HG02610 (cell line): Measurements from ENCODE around the gene ZNF165.
A peak's percentile ranks its signal among the peaks of the same experiment; 100 is the strongest.
"Not testable (repeated sequence)": the region's sequence is repeated elsewhere in the genome, so short reads cannot be mapped to it uniquely, and the experiment has no call there.

Experiments
- ATAC-seq: cut with Tn5 transposase; IDR thresholded peaks from one replicate; pipeline ENCODE4 v1.9.1; 2021; ENCODE audit warnings: mild to moderate bottlenecking, moderate library complexity; ENCODE audit not compliant: unreplicated experiment

Gene ZNF165

GRCh38 chr6:28080381-28080630 is at the start of gene ZNF165:
ZNF165 (plus strand) TSS chr6:28080568; CDS start chr6:28085481, 4,913 bp downstream.
- peak; percentile 15 for ATAC-seq

GRCh38 chr6:28053584-28053983 is 26.8 kb upstream of the ZNF165 start:
- no peak for ATAC-seq

GRCh38 chr6:28060405-28060804 is 20.0 kb upstream of the ZNF165 start:
- no peak for ATAC-seq

DNA sequence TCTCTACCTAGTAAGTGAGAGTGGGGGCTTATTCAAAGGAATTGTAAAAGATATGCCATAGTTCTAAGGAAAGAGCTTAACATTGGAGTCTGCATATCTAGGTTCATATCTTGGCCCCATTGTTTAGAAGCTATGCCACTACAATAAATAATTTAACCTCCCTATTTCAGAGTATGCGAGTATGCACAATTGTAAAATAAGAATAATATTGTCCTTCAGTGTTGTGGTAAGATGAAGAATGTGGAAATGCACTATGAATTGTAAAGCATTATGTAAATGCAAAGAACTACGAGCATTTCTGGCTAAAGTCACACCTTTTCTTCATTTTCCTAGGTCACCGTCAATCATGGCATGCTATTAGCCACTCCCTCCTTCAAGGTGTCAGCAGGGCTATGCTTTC is 16.1 kb upstream of the ZNF165 start:
- ATAC-seq, result no peak

DNA sequence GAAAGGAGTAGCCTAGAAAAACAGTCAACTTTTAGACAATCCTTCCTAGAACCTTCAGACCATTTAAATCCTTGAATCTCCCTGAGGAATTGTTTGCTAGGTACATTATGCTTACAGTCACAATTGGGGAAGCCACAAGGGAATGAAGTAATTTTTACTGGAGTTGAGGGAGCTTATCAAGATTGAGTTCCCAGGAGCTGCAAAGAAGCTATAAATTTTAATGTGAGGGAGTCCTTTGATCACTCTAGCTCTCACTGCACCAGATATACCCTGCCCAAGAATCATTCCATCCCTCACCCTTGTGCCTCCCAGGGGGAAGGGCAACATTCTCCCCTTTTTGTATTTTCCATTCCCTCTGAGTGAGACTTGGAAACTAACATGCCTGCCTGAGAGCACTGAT is 12.3 kb upstream of the ZNF165 start:
- ATAC-seq, result no peak

- not testable (repeated sequence) for ATAC-seq
These were observed 9.4 kb upstream of the ZNF165 start for GRCh38 chr6:28070968-28071367.

DNA sequence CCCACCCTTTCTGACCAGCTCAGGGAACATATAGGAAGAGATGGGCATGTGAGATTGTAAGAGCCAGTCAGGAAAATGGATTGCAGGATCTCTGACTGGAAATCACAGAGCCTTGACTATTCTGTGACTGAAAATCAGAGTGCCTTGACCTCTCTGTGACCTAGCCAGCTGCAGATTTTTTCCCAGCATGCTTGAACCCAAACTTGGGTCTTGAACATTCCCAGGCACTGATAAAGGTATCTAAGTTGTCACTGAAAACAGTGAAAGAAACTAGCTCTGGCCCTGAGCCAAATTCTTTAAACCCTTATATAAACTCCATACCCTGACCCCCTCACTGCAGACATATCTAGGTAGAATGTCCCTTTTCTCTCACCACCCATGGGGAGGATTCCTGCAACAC is 2.3 kb upstream of the ZNF165 start:
- ATAC-seq, result no peak

DNA sequence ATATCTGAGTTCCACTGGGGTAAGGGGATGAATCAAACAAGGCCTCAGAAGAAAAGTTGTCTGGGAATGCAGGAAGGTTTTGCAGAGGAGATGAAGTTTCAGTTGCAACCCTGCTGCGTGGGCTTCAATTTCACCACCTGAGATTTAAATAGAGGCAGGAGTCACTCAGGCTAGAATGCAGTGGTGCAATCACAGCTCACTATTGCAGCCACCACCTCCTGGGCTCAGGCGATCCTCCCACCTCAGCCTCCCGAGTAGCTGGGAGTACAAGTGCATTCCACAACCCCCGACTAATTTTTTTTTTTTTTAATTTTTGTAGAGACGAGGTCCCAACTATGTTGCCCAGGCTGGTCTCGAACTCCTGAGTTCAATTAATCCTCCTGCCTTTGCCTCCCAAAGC is 1.5 kb upstream of the ZNF165 start:
- ATAC-seq, result no peak

- peak; percentile 68 for ATAC-seq
These were observed 490 bp downstream of the ZNF165 start for GRCh38 chr6:28080631-28081485.

GRCh38 chr6:28081486-28081751 is 1.1 kb downstream of the ZNF165 start:
- peak; percentile 48 for ATAC-seq

DNA sequence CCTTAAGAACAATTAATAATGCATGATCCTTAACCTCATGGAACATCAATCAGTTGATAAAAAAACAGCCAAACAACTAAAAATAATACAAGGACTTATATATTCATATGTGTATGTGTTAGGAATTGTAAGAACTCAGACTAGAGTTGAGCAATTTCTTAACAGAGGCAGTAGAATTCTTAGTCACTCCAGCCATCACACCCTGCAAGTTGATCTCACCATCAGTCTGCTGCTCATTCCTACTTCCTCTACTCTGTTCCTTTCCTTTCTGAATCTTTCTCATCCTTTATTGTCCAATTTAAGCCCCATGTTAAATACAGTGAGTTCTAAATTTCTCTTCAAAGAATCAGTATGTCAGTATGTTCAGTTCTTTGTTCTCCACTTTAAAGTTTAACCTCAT is 2.6 kb downstream of the ZNF165 start:
- ATAC-seq, result peak; percentile 32

DNA sequence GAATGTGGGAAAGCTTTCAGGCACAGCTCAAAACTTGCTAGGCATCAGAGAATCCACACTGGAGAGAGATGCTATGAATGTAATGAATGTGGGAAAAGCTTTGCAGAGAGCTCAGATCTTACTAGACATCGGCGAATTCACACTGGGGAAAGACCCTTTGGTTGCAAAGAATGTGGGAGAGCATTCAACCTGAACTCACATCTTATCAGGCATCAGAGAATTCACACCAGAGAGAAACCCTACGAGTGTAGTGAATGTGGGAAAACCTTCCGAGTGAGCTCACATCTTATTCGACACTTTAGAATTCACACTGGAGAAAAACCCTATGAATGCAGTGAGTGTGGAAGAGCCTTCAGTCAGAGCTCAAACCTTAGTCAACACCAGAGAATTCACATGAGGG is 8.7 kb downstream of the ZNF165 start:
- no peak for ATAC-seq

DNA sequence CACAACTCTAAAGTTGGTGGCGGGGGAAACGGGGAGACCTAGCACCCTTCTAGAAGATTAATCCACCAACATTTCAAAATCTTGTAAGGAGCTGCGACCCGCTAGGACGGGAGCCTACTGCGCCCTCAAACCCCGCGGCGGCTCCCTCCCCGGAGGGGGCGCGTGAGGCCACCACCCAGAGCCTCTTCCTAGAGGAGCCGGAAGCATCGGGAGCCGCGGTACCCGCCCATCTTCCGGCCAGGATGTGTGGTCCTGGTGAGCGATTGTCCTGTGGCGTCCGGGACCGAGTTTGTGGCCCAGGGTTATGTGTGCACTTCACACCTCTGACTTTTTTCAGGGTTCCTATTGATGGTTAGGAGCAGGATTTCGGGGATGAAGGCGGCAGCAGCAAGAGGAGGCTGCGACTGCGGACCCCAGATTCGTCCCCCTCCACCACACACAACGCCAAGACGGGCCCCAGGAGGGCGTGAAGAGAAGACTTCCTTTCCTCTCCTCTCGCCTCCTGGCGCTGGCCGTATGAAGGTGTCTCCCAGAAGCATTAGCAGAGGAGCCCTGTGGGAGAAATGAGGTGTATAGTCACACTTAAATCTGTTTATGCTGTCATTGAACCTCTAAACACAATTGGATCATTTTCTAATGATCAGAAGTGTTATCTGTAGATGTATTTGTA is 10.7 kb downstream of the ZNF165 start:
- ATAC-seq, result no peak

- ATAC-seq, result not testable (repeated sequence)
These were observed 21.9 kb downstream of the ZNF165 start for GRCh38 chr6:28102222-28102621.

GRCh38 chr6:28102699-28103098 is 22.3 kb downstream of the ZNF165 start:
- not testable (repeated sequence) for ATAC-seq

DNA sequence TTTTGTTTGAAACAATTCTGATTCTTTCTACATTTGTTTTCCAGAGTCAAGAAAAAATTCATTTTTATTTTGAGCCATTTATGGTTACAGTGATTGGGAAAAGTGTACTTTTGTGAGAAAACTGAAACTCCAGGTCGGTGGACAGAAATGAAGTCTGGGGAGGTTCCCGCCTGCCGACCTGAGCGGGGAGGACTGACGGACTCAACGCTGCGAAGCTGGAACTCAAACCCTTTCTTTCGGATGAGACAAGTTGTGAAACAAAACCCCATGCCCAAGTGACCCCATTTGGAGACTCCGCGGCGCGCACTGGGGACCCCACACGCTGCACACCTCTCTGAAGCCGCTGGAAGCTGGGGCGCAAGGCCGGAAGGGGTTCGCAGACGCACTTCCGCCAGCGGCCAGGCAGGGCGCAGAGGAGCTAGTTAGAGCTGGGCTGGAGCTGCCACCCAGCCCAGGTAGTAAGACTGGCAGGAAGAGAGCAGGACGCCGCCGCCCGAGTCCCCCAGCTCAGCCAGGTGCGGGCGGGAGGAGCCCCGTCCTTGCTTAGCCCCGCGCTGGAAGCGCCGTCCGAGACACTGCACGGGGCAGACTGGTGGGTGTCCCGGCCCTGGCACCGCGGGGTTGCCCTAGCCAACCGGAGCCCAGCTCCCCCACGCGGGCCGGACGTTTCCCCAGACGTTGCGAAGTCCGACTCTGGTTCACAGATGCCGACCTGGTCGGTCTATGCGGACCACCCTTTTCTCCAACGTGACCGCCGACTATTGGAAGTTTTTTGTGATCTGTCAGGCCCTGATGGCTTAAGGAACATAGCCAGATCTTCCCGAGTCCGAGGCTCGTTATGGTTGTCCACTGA is 24.2 kb downstream of the ZNF165 start:
- peak; percentile 99 for ATAC-seq

- ATAC-seq, result no peak
These were observed 24.9 kb downstream of the ZNF165 start for GRCh38 chr6:28105245-28105639.

GRCh38 chr6:28107506-28107905 is 27.1 kb downstream of the ZNF165 start:
- no peak for ATAC-seq

- ATAC-seq, result no peak
These were observed 31.6 kb downstream of the ZNF165 start for GRCh38 chr6:28111964-28112363.

GRCh38 chr6:28115799-28116198 is 35.4 kb downstream of the ZNF165 start:
- no peak for ATAC-seq

DNA sequence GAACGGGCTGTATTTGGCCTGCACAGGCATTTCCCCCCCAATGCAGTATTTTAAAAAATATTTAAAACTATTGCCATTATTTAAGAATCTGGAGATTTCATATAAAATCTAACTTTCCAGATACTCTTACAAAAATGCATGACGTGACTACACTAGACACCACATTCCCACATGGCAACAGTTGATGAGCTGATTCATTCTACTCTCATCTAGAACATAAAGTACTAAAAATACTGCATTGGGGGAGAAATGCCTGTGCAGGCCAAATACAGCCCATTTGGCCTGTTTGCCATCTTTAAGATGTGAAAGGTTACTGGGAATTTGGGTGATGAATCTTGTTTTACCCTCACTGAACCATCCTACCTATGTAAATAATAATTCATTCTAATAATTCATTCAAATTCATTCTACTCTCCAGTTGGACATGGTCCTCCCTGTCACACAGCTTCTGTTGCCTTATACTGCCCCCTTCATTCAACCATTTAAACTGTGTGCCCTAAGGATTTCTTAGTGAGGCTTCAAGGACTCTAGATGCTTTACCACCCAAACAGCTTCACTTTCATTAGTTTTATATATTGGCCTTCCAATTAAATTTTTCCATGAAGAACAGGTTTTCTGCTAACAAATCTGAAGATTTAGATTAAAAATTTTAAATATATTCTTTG is 37.1 kb downstream of the ZNF165 start:
- ATAC-seq, result no peak
